ENCODE results near the gene HS3ST2.
"Not testable (repeated sequence)": the region's sequence is repeated elsewhere in the genome, so short reads cannot be mapped to it uniquely, and the experiment has no call there.

Gene HS3ST2

GRCh38 chr16:22939744-22940363, 125.9 kb downstream of the HS3ST2 start:
- H3K4me1 ChIP-seq (ENCODE audit: control insufficient read depth, insufficient read depth, low read length); CTCF ChIA-PET: not testable (repeated sequence)
- peak; percentile 40; the same call in 1 of the 2 replicates for TF ChIP-seq EGR2 (tag by site-specific recombination; IDR thresholded peaks at IDR 0.05; ENCODE audit: low read depth)

GRCh38 chr16:22941970-22942501, 128.1 kb downstream of the HS3ST2 start:
- Histone ChIP-seq H3K36me3 (ENCODE audit: control insufficient read depth in 2 of 2, insufficient read depth in 1 of 2, low read length in 2 of 2) (no peaks in the 10 kb centered on the region), H3K27ac (ENCODE audit: extremely low read depth, low read depth, low read length) (no peak overlapping the region), H3K9me3 (ENCODE audit: control insufficient read depth, insufficient read depth, low read depth, low read length) (no peaks in the 10 kb centered on the region), H3K4me1 (ENCODE audit: control insufficient read depth, insufficient read depth, low read length) (peaks cover 6% of the 10 kb centered on the region; the same call in 1 of the 2 replicates), H3K4me3 (ENCODE audit: low read depth, low read length) (no peak overlapping the region)
- CTCF ChIA-PET = interaction anchor here (0.6 to 1.1 kb wide), 2 partner anchors 115 to 1324 kb away, joined by 3 to 4 read pairs; no protein-coding TSS in a partner anchor
- POLR2A ChIA-PET = interaction anchor here (0.6 kb wide), 1 partner anchor 323 kb away, joined by 4 read pairs; no protein-coding TSS in a partner anchor
- no peak for TF ChIP-seq ZNF398 (tag by site-specific recombination; IDR thresholded peaks at IDR 0.05)
- no peak for TF ChIP-seq ZNF521 (tag by site-specific recombination; IDR thresholded peaks at IDR 0.05)
- TF ChIP-seq ZNF560 (tag by site-specific recombination; IDR thresholded peaks at IDR 0.05; ENCODE audit: borderline replicate concordance) = no peak
- TF ChIP-seq REPIN1 (tag by site-specific recombination; IDR thresholded peaks at IDR 0.05; ENCODE audit: low read depth) = no peak
- 0 out of 2 replicates have a peak, but pooled peaks have one; percentile 38 for TF ChIP-seq INSM2 (tag by site-specific recombination; IDR thresholded peaks at IDR 0.05)
- no peak for TF ChIP-seq ZNF350 (tag by site-specific recombination; IDR thresholded peaks at IDR 0.05)
- no peak for TF ChIP-seq ZNF423 (tag by site-specific recombination; IDR thresholded peaks at IDR 0.05)
- no peak for TF ChIP-seq ZNF529 (tag by site-specific recombination; IDR thresholded peaks at IDR 0.05; ENCODE audit: insufficient replicate concordance)
- TF ChIP-seq ZBTB21 (tag by site-specific recombination; IDR thresholded peaks at IDR 0.05) = no peak
- peak; percentile 77 for TF ChIP-seq OSR2 (tag by site-specific recombination; IDR thresholded peaks at IDR 0.05)
- no peak for TF ChIP-seq BCL11B (tag by site-specific recombination; IDR thresholded peaks at IDR 0.05; ENCODE audit: low read depth)
- TF ChIP-seq ZNF391 (tag by site-specific recombination; IDR thresholded peaks at IDR 0.05; ENCODE audit: borderline replicate concordance, low read depth) = no peak
- TF ChIP-seq KLF10 (tag by site-specific recombination; IDR thresholded peaks at IDR 0.05) = 0 out of 2 replicates have a peak, but pooled peaks have one; percentile 24
- TF ChIP-seq ZNF302 (tag by site-specific recombination; IDR thresholded peaks at IDR 0.05; ENCODE audit: low read depth) = no peak
- TF ChIP-seq ZNF629 (tag by site-specific recombination; IDR thresholded peaks at IDR 0.05) = peak; percentile 52; the same call in 1 of the 2 replicates
- TF ChIP-seq ZNF670 (tag by site-specific recombination; IDR thresholded peaks at IDR 0.05; ENCODE audit: low read depth) = no peak
- TF ChIP-seq ZNF530 (tag by site-specific recombination; IDR thresholded peaks at IDR 0.05; ENCODE audit: low read depth) = no peak
- no peak for TF ChIP-seq ZNF610 (tag by site-specific recombination; IDR thresholded peaks at IDR 0.05; ENCODE audit: borderline replicate concordance)
- no peak for TF ChIP-seq HOXC10 (CRISPR knock-in tag; IDR thresholded peaks at IDR 0.05)
- TF ChIP-seq PRDM6 (tag by site-specific recombination; IDR thresholded peaks at IDR 0.05) = peak; percentile 28; the same call in 1 of the 2 replicates
- TF ChIP-seq GLI2 (tag by site-specific recombination; IDR thresholded peaks at IDR 0.05; ENCODE audit: borderline replicate concordance, low read depth) = no peak
- no peak for TF ChIP-seq ZNF639 (tag by site-specific recombination; IDR thresholded peaks at IDR 0.05)
- TF ChIP-seq EGR2 (tag by site-specific recombination; IDR thresholded peaks at IDR 0.05; ENCODE audit: low read depth) = no peak
- no peak for TF ChIP-seq ZNF354C (tag by site-specific recombination; IDR thresholded peaks at IDR 0.05; ENCODE audit: borderline replicate concordance, low read depth)
- no peak for TF ChIP-seq ZEB2 (tag by site-specific recombination; IDR thresholded peaks at IDR 0.05)
- no peak for TF ChIP-seq ZNF561 (tag by site-specific recombination; IDR thresholded peaks at IDR 0.05; ENCODE audit: borderline replicate concordance)
- peak; percentile 36; the same call in 1 of the 2 replicates for TF ChIP-seq ZNF341 (tag by site-specific recombination; IDR thresholded peaks at IDR 0.05; ENCODE audit: low read depth)
- TF ChIP-seq GLIS1 (tag by site-specific recombination; IDR thresholded peaks at IDR 0.05) = no peak

More at GRCh38 chr16:22939744-22940363, 125.9 kb downstream of the HS3ST2 start:
- H3K4me3 ChIP-seq (ENCODE audit: low read depth, low read length); H3K9me3 ChIP-seq (ENCODE audit: control insufficient read depth, insufficient read depth, low read depth, low read length); POLR2A ChIA-PET; H3K27ac ChIP-seq (ENCODE audit: extremely low read depth, low read depth, low read length); H3K36me3 ChIP-seq (ENCODE audit: control insufficient read depth in 2 of 2, insufficient read depth in 1 of 2, low read length in 2 of 2): not testable (repeated sequence)
